HepG2 (cell line): ENCODE data around the gene KRT2. TPM values are rescaled to one million over a fixed set of nuclear protein-coding genes. Genes with fewer than 3 reads are reported as not detected.

Experiments used
- ATAC-seq: fragments of 200-7000 bp; cut with Tn5 transposase; 3 replicates; pipeline ENCODE4 v1.9.1; 2020; ENCODE audit warnings: mild to moderate bottlenecking, moderate library complexity
- BruUV-seq: library from RNA; stranded (reverse); fragments of 400-500 nt; replicated peaks from 2 replicates; lab custom pipeline; 2021; lab: Mats Ljungman, UMichigan
- CTCF ChIA-PET: fragments of 300-600 bp; formaldehyde crosslinking; extraction: SDS; loops from one replicate; lab custom pipeline; 2021; ENCODE audit warnings: low total read pairs, inconsistent platforms, low intra/inter-chr PET ratio; lab: Yijun Ruan, JAX
- POLR2A ChIA-PET: fragments of 350-600 bp; sonication (Branson Sonifier 250); formaldehyde crosslinking; loops from one replicate; lab custom pipeline; 2020; ENCODE audit warnings: antibody characterized with exemption, inconsistent platforms; lab: Yijun Ruan, JAX
- DNase-seq: peaks from one replicate; pipeline ENCODE4 v3.0.0-alpha.2; 2015; ENCODE audit warnings: low spot score
- FAIRE-seq: peaks from 3 replicates; lab custom pipeline; 2011; peaks lifted over from hg19 to GRCh38; lab: Jason Lieb, UNC
- H2AFZ ChIP-seq: one replicate; pipeline ENCODE4 v1.6.1; 2011; ENCODE audit warnings: low read length, inconsistent platforms
- H3K27ac ChIP-seq: fragments of 300-600 bp; 3 replicates; pipeline ENCODE4 v1.8.0; 2011; ENCODE audit warnings: mixed run types, mild to moderate bottlenecking, mixed read lengths, low read length, inconsistent platforms; ENCODE audit not compliant: insufficient read depth; ENCODE audit errors: extremely low read length
- H3K27me3 ChIP-seq, 2 experiments: fragments of 200-600 bp in 1 of 2; 2 replicates in 1 of 2; 3 replicates in 1 of 2; pipeline versions ENCODE4 v1.6.0 to v1.8.0; 2011; ENCODE audit warnings: low read length in 2 of 2, mild to moderate bottlenecking in 2 of 2, moderate library complexity in 2 of 2, inconsistent platforms in 1 of 2; ENCODE audit not compliant: insufficient read depth in 2 of 2, control insufficient read depth in 1 of 2
- H3K36me3 ChIP-seq, 2 experiments: fragments of 200-600 bp in 1 of 2; replicated peaks in 1 of 2; 2 replicates in 1 of 2; 3 replicates in 1 of 2; pipeline versions ENCODE4 v1.5.1 to v1.8.0; 2011; ENCODE audit warnings: low read length in 2 of 2, inconsistent platforms in 1 of 2; ENCODE audit not compliant: insufficient read depth in 2 of 2, control insufficient read depth in 1 of 2
- H3K4me1 ChIP-seq: 2 replicates; pipeline ENCODE4 v1.5.1; 2012; ENCODE audit warnings: low read length, inconsistent platforms; ENCODE audit not compliant: insufficient read depth
- H3K4me2 ChIP-seq: 2 replicates; pipeline ENCODE4 v1.6.0; 2011; ENCODE audit warnings: low read depth, low read length, inconsistent platforms
- H3K4me3 ChIP-seq, 3 experiments: fragments of 200-600 bp in 1 of 3; sonication (generic), shearing (Covaris generic) in 1 of 3; replicated peaks in 1 of 3; 2 replicates each; pipeline ENCODE4 v1.5.1; 2011 to 2016; ENCODE audit warnings: low read length in 3 of 3, inconsistent platforms in 2 of 3, low read depth in 2 of 3, mild to moderate bottlenecking in 2 of 3, control low read depth in 1 of 3, mixed read lengths in 1 of 3; ENCODE audit not compliant: insufficient read depth in 1 of 3
- H3K79me2 ChIP-seq: one replicate; pipeline ENCODE4 v1.6.1; 2011; ENCODE audit warnings: low read length, inconsistent platforms; ENCODE audit not compliant: insufficient read depth
- H3K9ac ChIP-seq: 2 replicates; pipeline ENCODE4 v1.6.0; 2011; ENCODE audit warnings: mild to moderate bottlenecking, low read depth, low read length, inconsistent platforms; ENCODE audit not compliant: insufficient read depth
- H3K9me3 ChIP-seq: 2 replicates; pipeline ENCODE4 v1.5.1; 2012; ENCODE audit warnings: mild to moderate bottlenecking, low read length
- H4K20me1 ChIP-seq: 2 replicates; pipeline ENCODE4 v1.6.0; 2011; ENCODE audit warnings: inconsistent platforms, mild to moderate bottlenecking, low read length, moderate library complexity; ENCODE audit not compliant: insufficient read depth
- AGO1 ChIP-seq: fragments of 200-400 bp; formaldehyde crosslinking; IDR thresholded peaks from 2 replicates; pipeline ENCODE4 v1.6.1; 2017; ENCODE audit warnings: mild to moderate bottlenecking, low read depth, low read length, moderate library complexity; ENCODE audit not compliant: poor library complexity, severe bottlenecking
- BORCS8-MEF2B ChIP-seq: sonication (generic); formaldehyde crosslinking; IDR thresholded peaks from 2 replicates; pipeline ENCODE4 v1.8.0; 2022; ENCODE audit warnings: mild to moderate bottlenecking, missing genetic modification reagents
- CENPX ChIP-seq: sonication (generic); formaldehyde crosslinking; IDR thresholded peaks from 2 replicates; pipeline ENCODE4 v1.9.0; 2021; ENCODE audit warnings: mild to moderate bottlenecking, missing genetic modification reagents, moderate library complexity
- ZNF10 ChIP-seq: sonication (generic); formaldehyde crosslinking; IDR thresholded peaks from 2 replicates; pipeline ENCODE4 v1.4.0; 2020; ENCODE audit warnings: mild to moderate bottlenecking, low read depth, missing genetic modification reagents, borderline replicate concordance
- ZNF713 ChIP-seq: sonication (generic); formaldehyde crosslinking; IDR thresholded peaks from 2 replicates; pipeline ENCODE4 v1.4.0; 2020; ENCODE audit warnings: mild to moderate bottlenecking, missing genetic modification reagents
- WGBS: methylation state at CpG from one replicate; pipeline ENCODE4 v1.1.6; 2017; ENCODE audit warnings: low lambda C conversion rate; 5-methylcytosine and 5-hydroxymethylcytosine counted together
- in situ Hi-C: cut with HindIII; loops from 2 replicates; pipeline ENCODE4 v1.10.0; 2017; ENCODE audit warnings: low pct_unique_long_range_greater_than_20kb; ENCODE audit not compliant: extremely low pct_ligation_motif_present
- intact Hi-C: fragments of 100-400 bp; cut with micrococcal nuclease; formaldehyde crosslinking; loops from one replicate; pipeline ENCODE4 v1.10.0; 2022; ENCODE audit not compliant: unreplicated experiment
- polyA plus RNA-seq, 8 experiments: library from polyadenylated mRNA; depleted of rRNA in 3 of 8; stranded (reverse) in 7 of 8; unstranded in 1 of 8; fragments of >200 nt; fragmentation: Illumina TruSeq in 4 of 8; extraction: Trizol in 4 of 8; gene quantifications; 2 replicates each; pipeline versions ENCODE4 v1.2.1 to v1.2.3, GENCODE V29; 2011 to 2016; ENCODE audit warnings: low read depth in 4 of 8, missing spikeins in 1 of 8, mixed read lengths in 1 of 8; ENCODE audit not compliant: insufficient read depth in 1 of 8
- total RNA-seq, 5 experiments: library from RNA; depleted of rRNA; stranded (reverse); fragments of >200 nt; fragmentation: Illumina TruSeq; extraction: Trizol; gene quantifications; 2 replicates each; pipeline ENCODE4 v1.2.3, GENCODE V29; 2016; ENCODE audit warnings: low read depth in 1 of 5
- TF ChIP-seq, protein P1 (sequence below): sonication (generic); formaldehyde crosslinking; IDR thresholded peaks from 2 replicates; pipeline ENCODE4 v1.4.0; 2020; ENCODE audit warnings: missing genetic modification reagents
- TF ChIP-seq, protein P2 (sequence below): IDR thresholded peaks from 2 replicates; pipeline ENCODE4 v1.6.1; 2016; ENCODE audit warnings: mild to moderate bottlenecking

KRT2 gene
- total and polyA plus RNA-seq, 2 of the 13 experiments (the other 11 are each of a cell fraction or from before 2014, with no cell fraction given), result not detected

DNA sequence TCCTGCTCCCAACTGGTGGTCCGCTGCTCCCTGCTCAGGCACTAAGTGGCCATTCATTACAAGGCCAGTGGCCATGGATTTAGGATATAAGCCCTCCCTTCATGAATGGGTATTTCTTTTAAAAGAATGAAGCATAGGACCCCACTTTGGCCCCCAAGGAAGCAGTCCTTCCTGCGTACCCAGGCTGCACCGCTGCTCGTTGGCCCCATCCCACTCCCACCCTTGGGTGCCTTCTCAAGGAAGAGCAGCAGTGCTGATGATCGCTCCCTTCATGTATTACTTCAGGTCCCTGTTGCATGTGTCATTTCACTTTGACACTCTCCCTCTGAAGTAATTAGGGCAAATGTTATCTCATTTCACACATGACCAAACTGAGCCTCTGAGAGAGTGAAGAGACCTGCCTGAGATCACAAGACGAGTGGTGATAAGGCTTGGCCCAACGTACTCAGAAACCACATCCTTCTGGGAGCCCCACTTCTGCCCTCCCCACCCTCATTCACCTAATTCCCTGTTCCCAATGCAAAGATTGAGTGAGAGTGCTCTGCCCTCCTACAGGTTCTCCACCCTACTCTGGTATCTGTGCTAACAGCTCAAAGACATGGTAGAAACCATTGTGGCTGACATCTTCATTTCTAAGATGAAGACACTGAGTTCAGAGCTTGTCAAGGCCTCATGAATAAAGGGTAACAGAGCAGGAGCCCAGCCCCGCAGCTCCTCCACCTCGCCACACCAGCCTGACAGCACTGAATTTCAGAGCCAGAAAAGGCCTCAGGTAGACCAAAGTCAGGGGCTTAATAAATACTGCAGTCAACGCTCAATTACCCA lies 10.3 kb upstream of the KRT2 start (continued):
- TF ChIP-seq, protein P1, sequence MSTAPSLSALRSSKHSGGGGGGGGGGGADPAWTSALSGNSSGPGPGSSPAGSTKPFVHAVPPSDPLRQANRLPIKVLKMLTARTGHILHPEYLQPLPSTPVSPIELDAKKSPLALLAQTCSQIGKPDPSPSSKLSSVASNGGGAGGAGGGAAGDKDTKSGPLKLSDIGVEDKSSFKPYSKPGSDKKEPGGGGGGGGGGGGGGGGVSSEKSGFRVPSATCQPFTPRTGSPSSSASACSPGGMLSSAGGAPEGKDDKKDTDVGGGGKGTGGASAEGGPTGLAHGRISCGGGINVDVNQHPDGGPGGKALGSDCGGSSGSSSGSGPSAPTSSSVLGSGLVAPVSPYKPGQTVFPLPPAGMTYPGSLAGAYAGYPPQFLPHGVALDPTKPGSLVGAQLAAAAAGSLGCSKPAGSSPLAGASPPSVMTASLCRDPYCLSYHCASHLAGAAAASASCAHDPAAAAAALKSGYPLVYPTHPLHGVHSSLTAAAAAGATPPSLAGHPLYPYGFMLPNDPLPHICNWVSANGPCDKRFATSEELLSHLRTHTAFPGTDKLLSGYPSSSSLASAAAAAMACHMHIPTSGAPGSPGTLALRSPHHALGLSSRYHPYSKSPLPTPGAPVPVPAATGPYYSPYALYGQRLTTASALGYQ (CRISPR knock-in tag), result no peak
- TF ChIP-seq ZNF10 (CRISPR knock-in tag), result no peak

GRCh38 chr12:52661668-52662067 lies 9.7 kb upstream of the KRT2 start:
- in situ Hi-C loops, result no loop called here
- no peaks in the 10 kb centered on the region for H3K79me2 ChIP-seq
- H3K4me3 ChIP-seq, result no peak overlapping the region
- no peak overlapping the region for H3K9ac ChIP-seq
- 4% methylated on average over 3 of the region's 3 CpGs for WGBS
- ChIA-PET CTCF (no interaction called here), POLR2A (no interaction called here)
- no peaks in the 10 kb centered on the region for H3K9me3 ChIP-seq
- no peaks in the 10 kb centered on the region for H3K36me3 ChIP-seq
- intact Hi-C loops, result no loop called here
- H3K4me2 ChIP-seq, result no peak overlapping the region
- H2AFZ ChIP-seq, result no peak overlapping the region
- no peaks in the 10 kb centered on the region for H4K20me1 ChIP-seq
- no peak overlapping the region for H3K27ac ChIP-seq
- BruUV-seq, result no TSS peak
- FAIRE-seq (no peak), DNase-seq (no peak), ATAC-seq (no peak)
- no peaks in the 10 kb centered on the region for H3K4me1 ChIP-seq
- peaks cover 3 to 31% of the 10 kb centered on the region in 2 experiments; a peak in 4 of 5 replicates for H3K27me3 ChIP-seq
- TF ChIP-seq BORCS8-MEF2B (no peak), CENPX (CRISPR knock-in tag) (no peak), AGO1 (no peak), ZNF713 (no peak)
- TF ChIP-seq, protein P2, sequence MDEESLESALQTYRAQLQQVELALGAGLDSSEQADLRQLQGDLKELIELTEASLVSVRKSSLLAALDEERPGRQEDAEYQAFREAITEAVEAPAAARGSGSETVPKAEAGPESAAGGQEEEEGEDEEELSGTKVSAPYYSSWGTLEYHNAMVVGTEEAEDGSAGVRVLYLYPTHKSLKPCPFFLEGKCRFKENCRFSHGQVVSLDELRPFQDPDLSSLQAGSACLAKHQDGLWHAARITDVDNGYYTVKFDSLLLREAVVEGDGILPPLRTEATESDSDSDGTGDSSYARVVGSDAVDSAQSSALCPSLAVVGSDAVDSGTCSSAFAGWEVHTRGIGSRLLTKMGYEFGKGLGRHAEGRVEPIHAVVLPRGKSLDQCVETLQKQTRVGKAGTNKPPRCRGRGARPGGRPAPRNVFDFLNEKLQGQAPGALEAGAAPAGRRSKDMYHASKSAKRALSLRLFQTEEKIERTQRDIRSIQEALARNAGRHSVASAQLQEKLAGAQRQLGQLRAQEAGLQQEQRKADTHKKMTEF (CRISPR knock-in tag), result no peak
